Daoy (cell line): Measurements from ENCODE around the gene ACSF2. TPM values are rescaled to one million over a fixed set of nuclear protein-coding genes. Genes with fewer than 3 reads are reported as not detected.

ENCODE experiments used
- DNase-seq: peaks from one replicate; pipeline ENCODE4 v3.0.0-alpha.2; 2015; ENCODE audit warnings: low read depth
- total RNA-seq: library from RNA; depleted of rRNA; stranded (reverse); fragments of >200 nt; shearing (Covaris generic); gene quantifications from 2 replicates; pipeline ENCODE4 v1.2.3, GENCODE V29; 2014

The ACSF2 gene
- total RNA-seq, 1 experiment from 2014 or later, result 8.2 TPM

GRCh38 chr17:50477976-50478375, 52.0 kb downstream of the ACSF2 start:
- DNase-seq, result no peak

GRCh38 chr17:50478391-50479381, 52.7 kb downstream of the ACSF2 start, which contains the start of gene RSAD1:
TSS of gene RSAD1 (plus strand) at chr17:50478860. CDS start at chr17:50478885, 25 bp downstream.
- DNase-seq, result peak; percentile 90

- peak; percentile 68 for DNase-seq
These were observed 53.6 kb downstream of the ACSF2 start for GRCh38 chr17:50479522-50480141.

- DNase-seq, result no peak
These were observed 54.2 kb downstream of the ACSF2 start for GRCh38 chr17:50480142-50480764.

DNA sequence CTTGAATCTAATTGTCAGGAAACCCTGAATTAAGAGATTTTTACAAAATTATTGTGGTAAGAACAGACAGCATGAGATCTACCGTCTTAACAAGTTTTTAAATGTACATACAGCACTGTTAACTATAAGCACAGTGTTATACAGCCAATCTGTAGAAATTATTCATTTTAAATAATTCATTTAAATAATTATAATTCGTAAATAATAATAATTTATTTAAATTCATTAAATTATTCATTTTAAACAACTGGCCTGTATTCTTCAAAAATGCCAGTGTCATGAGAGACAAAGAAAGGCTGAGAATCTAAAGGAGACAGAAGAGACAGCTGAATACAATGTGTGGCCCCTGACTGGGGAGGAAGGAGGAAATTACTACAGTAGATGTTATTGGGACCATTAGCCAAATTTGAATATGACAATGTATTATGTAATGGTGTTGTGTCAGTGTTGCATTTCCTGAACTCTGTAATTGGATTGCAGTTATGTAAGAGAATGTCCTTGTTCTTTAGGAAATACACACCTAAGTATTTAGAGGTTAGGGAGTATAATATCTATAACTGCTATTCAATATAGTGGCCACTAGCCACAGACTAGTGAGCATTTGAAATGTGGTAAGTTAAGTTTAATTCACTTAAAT, 55.0 kb downstream of the ACSF2 start:
- no peak for DNase-seq

- no peak for DNase-seq
These were observed 55.6 kb downstream of the ACSF2 start for GRCh38 chr17:50481648-50482047.

- no peak for DNase-seq
These were observed 56.1 kb downstream of the ACSF2 start for GRCh38 chr17:50482110-50482509.

GRCh38 chr17:50482516-50482915, 56.5 kb downstream of the ACSF2 start:
- peak; percentile 93 for DNase-seq

GRCh38 chr17:50483266-50483665, 57.2 kb downstream of the ACSF2 start:
- no peak for DNase-seq

DNA sequence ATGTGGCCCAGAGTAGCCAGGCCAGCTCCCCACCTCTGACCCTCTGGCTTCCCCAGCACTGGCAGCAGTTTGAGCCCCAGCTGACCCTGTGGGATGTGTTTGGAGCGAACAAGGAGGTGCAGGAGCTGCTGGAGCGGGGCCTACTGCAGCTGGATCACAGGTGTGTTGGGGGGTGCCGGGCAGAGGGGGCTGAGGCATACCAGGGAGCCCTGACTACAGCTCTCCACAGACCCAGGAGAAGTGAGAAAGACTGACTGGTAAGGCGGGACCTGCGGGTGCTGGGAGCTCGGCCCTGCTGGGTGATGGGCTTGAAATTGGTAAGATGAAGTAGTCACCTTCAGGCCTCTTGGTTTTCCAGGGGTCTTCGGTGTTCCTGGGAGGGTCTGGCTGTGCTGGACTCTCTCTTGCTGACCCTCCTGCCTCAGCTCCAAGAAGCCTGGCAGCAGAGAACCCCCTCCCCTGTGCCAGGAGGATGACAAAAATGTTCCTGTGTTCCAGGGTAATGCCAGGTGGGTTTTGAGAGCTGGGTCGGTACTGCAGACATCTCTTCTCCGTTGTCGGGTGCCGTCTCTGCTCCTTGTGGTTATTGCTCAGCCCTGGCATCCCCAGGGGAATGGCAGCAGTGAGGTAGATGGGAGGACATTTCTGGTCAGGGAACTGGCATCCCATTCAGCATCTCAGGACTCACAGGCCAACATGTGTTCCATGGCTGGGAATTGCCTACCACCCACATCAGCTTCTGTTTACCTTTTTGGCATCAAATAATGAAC, 58.6 kb downstream of the ACSF2 start:
- DNase-seq, result no peak

DNA sequence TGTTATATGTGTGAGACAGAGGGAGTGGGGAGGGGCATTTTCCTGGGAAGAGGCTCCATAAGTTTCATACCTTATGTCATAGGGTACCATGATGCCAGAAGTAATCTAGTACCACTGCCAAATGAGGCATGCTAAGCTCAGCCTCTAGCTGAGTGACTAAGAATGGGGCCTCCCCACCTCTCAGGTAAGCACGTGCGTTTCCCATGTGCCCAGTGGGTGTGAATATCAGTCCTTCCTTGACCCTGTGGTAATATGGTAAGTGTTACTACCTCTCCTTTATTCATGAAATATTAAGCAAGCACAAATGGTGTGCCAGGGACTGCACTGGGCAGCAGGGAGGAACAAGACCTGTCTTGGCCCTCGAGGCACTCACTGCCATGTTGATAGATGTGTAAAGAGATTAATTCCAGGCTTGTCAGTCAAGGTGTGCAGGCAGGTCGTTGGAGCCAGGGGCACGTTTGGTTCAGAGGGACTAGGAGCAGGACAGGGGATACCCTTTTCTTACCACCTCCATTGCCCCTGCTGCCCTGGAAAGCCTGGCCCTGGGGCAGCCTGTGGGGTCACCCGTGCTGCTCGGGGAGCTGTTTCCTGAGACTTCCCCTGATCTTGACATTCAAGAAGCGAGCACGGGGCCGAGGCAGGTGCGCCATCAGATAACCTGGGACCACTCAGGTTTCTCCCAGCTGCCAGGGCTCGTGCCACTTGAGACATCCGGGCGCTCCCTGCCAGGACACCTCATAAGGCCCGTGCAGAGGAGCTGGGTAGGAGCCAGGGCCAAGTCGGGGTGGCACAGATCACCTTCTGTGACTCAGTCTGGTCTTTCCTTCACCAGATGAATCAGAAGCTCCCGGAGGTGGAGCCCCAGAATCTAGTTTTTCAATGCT, 61.4 kb downstream of the ACSF2 start:
- DNase-seq, result peak; percentile 59

- DNase-seq, result no peak
These were observed 62.9 kb downstream of the ACSF2 start for GRCh38 chr17:50488880-50489279.

DNA sequence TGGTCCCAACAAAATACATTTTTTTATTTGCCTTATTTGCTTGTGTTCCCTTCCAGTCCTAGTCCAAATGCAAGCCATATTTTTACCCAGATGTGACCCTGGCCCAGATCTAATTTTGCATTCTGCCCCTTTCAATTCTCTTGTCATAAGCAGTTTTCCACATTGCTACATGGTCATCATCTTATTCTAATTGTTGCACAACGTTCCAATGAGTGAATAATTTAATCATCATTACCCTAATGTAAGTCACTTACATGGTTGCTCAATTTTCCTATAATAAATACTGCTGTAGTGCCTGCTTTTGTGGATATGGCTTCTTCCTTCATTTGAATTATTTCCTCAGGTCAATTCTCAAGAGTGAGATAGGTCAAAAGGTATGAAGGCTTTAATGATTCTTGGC, 65.5 kb downstream of the ACSF2 start:
- no peak for DNase-seq

DNA sequence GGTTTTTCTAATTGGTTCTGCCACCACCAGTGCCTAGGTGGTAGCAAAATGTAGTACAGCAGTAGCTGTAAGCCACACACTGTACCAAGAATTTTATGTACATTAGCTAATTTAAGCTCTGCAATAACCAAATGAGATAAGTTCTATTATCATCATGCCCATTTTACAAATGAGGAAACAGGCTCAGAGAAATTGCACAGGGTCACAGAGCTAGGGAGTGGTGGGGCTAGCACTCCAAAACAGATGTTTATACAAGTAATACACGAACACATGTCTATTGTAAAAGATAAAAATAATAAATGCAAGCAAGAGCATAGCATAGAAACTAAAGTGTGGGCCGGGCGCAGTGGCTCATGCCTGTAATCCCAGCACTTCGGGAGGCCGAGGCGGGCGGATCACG, 66.2 kb downstream of the ACSF2 start:
- DNase-seq, result no peak

DNA sequence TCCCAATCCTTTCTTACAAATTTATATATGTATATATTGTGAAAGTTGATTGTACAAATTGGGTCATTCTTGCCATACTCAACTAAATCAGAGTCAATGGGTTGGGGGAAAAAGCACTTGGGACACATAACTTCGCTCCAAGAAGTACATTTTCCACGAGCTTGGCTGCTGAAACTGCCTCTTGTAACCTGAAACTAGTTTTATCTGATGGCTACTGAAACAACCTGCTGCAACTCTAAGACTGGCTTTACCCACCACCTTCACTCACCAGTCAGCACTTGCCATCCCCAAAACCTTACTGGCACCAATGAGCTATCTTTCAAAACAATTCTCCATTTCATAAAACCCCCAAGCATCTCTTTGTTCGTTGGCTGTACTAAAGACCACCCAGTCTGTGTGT, 67.7 kb downstream of the ACSF2 start:
- DNase-seq, result no peak

DNA sequence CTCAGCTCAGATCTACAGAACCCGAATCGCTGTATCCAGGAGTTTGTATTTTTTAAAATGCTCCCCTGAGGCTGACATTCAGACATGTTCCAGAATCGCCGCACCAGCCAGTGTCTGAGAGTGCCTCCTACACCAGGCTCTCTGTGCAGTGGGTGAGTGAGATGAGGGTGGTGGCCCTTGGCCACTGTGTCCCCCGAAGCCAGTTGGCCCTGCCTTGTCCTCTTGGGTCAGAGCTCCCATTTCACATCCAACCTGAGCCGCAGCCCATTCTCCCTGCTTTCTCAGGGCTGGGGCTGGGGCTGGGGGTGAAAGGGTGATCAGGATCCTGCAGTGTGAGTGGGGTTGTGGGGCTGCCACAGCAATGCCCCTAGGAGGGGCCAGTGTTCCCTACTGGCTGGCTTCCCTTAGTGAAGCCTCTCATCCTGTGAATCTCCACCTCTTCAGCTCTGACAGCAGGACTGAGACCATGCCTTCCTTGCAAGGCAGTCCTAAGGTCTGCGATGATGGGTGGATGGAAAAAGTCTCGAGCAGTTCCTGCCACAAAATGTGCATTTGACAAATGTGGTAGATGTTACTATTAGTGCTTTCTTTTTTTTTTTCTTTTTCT, 69.3 kb downstream of the ACSF2 start:
- no peak for DNase-seq

DNA sequence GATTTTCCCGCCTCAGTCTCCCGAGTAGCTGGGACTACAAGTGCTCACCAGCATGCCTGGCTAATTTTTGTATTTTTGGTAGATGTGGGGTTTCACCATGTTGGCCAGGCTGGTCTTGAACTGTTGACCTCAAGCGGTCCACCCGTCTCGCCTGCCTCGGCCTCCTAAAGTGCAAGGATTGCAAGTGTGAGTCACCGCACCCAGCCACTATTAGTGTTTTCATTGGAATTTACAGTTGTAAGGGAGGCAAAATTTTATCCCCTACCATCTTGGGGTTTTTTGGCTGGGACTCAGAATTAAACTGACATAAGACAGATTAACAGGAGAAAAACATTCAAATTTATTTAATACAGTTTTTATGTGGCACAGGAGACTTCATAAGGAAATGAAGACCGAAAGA, 69.9 kb downstream of the ACSF2 start:
- no peak for DNase-seq

- no peak for DNase-seq
These were observed 72.2 kb downstream of the ACSF2 start for GRCh38 chr17:50498021-50498874.

GRCh38 chr17:50499270-50499669, 73.3 kb downstream of the ACSF2 start:
- no peak for DNase-seq
